ENCODE results near the gene TLR8. TPM values are rescaled to one million over a fixed set of nuclear protein-coding genes. Genes with fewer than 3 reads are reported as not detected.

TLR8 gene
- total RNA-seq = not detected in 2 replicates

GRCh38 chrX:12906046-12906761 lies at the start of gene TLR8:
Gene TLR8 (plus strand): TSS chrX:12906620. CDS start chrX:12906707, 87 bp downstream.
- DNase-seq (ENCODE audit: low read depth in 2 of 2) = no peak

GRCh38 chrX:12865359-12865758 lies 41.1 kb upstream of the TLR8 start:
- no peak for DNase-seq (ENCODE audit: low read depth in 2 of 2)

- DNase-seq (ENCODE audit: low read depth in 2 of 2) = no peak
Measured at GRCh38 chrX:12866451-12867377, 39.7 kb upstream of the TLR8 start, which contains the start of gene TLR7. Gene TLR7 (plus strand): TSS chrX:12867072. CDS start chrX:12867579, 507 bp downstream.

GRCh38 chrX:12867685-12868084 lies 38.7 kb upstream of the TLR8 start:
- DNase-seq (ENCODE audit: low read depth in 2 of 2) = no peak

GRCh38 chrX:12868747-12869146 lies 37.7 kb upstream of the TLR8 start:
- DNase-seq (ENCODE audit: low read depth in 2 of 2) = no peak

- DNase-seq (ENCODE audit: low read depth in 2 of 2) = no peak
Measured at GRCh38 chrX:12871257-12871656, 35.2 kb upstream of the TLR8 start.

GRCh38 chrX:12872741-12873140 lies 33.7 kb upstream of the TLR8 start:
- DNase-seq (ENCODE audit: low read depth in 2 of 2) = no peak

- no peak for DNase-seq (ENCODE audit: low read depth in 2 of 2)
Measured at GRCh38 chrX:12874581-12874980, 31.8 kb upstream of the TLR8 start.

GRCh38 chrX:12877386-12877785 lies 29.0 kb upstream of the TLR8 start:
- no peak for DNase-seq (ENCODE audit: low read depth in 2 of 2)

- no peak for DNase-seq (ENCODE audit: low read depth in 2 of 2)
Measured at GRCh38 chrX:12878536-12878935, 27.9 kb upstream of the TLR8 start.

- DNase-seq (ENCODE audit: low read depth in 2 of 2) = no peak
Measured at GRCh38 chrX:12881914-12882313, 24.5 kb upstream of the TLR8 start.

GRCh38 chrX:12885508-12885907 lies 20.9 kb upstream of the TLR8 start:
- no peak for DNase-seq (ENCODE audit: low read depth in 2 of 2)

GRCh38 chrX:12886545-12886944 lies 19.9 kb upstream of the TLR8 start:
- DNase-seq (ENCODE audit: low read depth in 2 of 2) = no peak

- no peak for DNase-seq (ENCODE audit: low read depth in 2 of 2)
Measured at GRCh38 chrX:12887141-12887540, 19.3 kb upstream of the TLR8 start.

GRCh38 chrX:12887767-12888166 lies 18.7 kb upstream of the TLR8 start:
- no peak for DNase-seq (ENCODE audit: low read depth in 2 of 2)

GRCh38 chrX:12890467-12890866 lies 16.0 kb upstream of the TLR8 start:
- DNase-seq (ENCODE audit: low read depth in 2 of 2) = no peak

GRCh38 chrX:12891171-12891570 lies 15.2 kb upstream of the TLR8 start:
- DNase-seq (ENCODE audit: low read depth in 2 of 2) = no peak

GRCh38 chrX:12891915-12892506 lies 14.4 kb upstream of the TLR8 start:
- no peak for DNase-seq (ENCODE audit: low read depth in 2 of 2)

GRCh38 chrX:12892716-12893115 lies 13.7 kb upstream of the TLR8 start:
- no peak for DNase-seq (ENCODE audit: low read depth in 2 of 2)

- DNase-seq (ENCODE audit: low read depth in 2 of 2) = peak; percentile 43 to 51
Measured at GRCh38 chrX:12894074-12895030, 12.1 kb upstream of the TLR8 start.

GRCh38 chrX:12895866-12896265 lies 10.6 kb upstream of the TLR8 start:
- DNase-seq (ENCODE audit: low read depth in 2 of 2) = peak in 1 of 2 donors; percentile 56

Data from lung microvascular endothelial cell (primary cell).